IgD-negative memory B cell (primary cell): ENCODE measurements around the gene SLC9A2. TPM values are rescaled to one million over a fixed set of nuclear protein-coding genes. Genes with fewer than 3 reads are reported as not detected.

Experiments
- H3K27ac Mint-ChIP-seq, 3 donors: one replicate each; pipeline ENCODE4 v1.8.0; 2020 to 2022; ENCODE audit warnings: mild to moderate bottlenecking in 3 of 3, mixed read lengths in 3 of 3, moderate library complexity in 1 of 3
- H3K27me3 Mint-ChIP-seq: one replicate; pipeline ENCODE4 v1.8.0; 2021; ENCODE audit warnings: mixed read lengths
- H3K36me3 Mint-ChIP-seq: one replicate; pipeline ENCODE4 v1.8.0; 2020; ENCODE audit warnings: mild to moderate bottlenecking, mixed read lengths
- H3K4me1 Mint-ChIP-seq, 3 donors: one replicate each; pipeline ENCODE4 v1.8.0; 2020 to 2022; ENCODE audit warnings: mixed read lengths in 3 of 3, mild to moderate bottlenecking in 1 of 3
- H3K4me3 Mint-ChIP-seq, 4 donors: one replicate each; pipeline ENCODE4 v1.8.0; 2020 to 2022; ENCODE audit warnings: mild to moderate bottlenecking in 4 of 4, mixed read lengths in 4 of 4, moderate library complexity in 3 of 4
- H3K9me3 Mint-ChIP-seq, 3 donors: one replicate each; pipeline ENCODE4 v1.8.0; 2020 to 2021; ENCODE audit warnings: mixed read lengths in 3 of 3, mild to moderate bottlenecking in 1 of 3
- polyA plus RNA-seq: library from polyadenylated mRNA; unstranded; fragments of 300-500 nt; fragmentation: Illumina TruSeq; gene quantifications from one replicate; pipeline ENCODE4 v1.2.3, GENCODE V29; 2021

The SLC9A2 gene
- polyA plus RNA-seq, 1 donor from 2014 or later: not detected

GRCh38 chr2:102754456-102755145 lies 135.2 kb downstream of the SLC9A2 start:
- Mint-ChIP-seq H3K4me1 (peaks cover 6 to 18% (median 9%) of the 10 kb centered on the region in 3 donors), H3K9me3 (no peaks in the 10 kb centered on the region), H3K27ac (no peak overlapping the region), H3K4me3 (no peak overlapping the region), H3K27me3 (no peaks in the 10 kb centered on the region), H3K36me3 (no peaks in the 10 kb centered on the region)

GRCh38 chr2:102755284-102755683 lies 135.9 kb downstream of the SLC9A2 start:
- Mint-ChIP-seq H3K9me3 (no peaks in the 10 kb centered on the region), H3K27me3 (no peaks in the 10 kb centered on the region), H3K4me3 (no peak overlapping the region), H3K4me1 (peaks cover 2 to 13% (median 6%) of the 10 kb centered on the region in 3 donors), H3K27ac (no peak overlapping the region), H3K36me3 (no peaks in the 10 kb centered on the region)

- no peak overlapping the region for H3K4me3 Mint-ChIP-seq
- no peak overlapping the region for H3K27ac Mint-ChIP-seq
- H3K27me3 Mint-ChIP-seq: no peaks in the 10 kb centered on the region
- no peaks in the 10 kb centered on the region for H3K9me3 Mint-ChIP-seq
- H3K4me1 Mint-ChIP-seq: peaks cover 0 to 8% (median 6%) of the 10 kb centered on the region in 3 donors
- peaks cover 4% of the 10 kb centered on the region for H3K36me3 Mint-ChIP-seq
These were observed 139.1 kb downstream of the SLC9A2 start for GRCh38 chr2:102758439-102758838.

Other genes with a start within 250 kb of the SLC9A2 start
- gene IL18RAP, start 196.4 kb upstream of the SLC9A2 start, polyA plus RNA-seq: 0.55 TPM
- not detected for gene SLC9A4, start 146.3 kb upstream of the SLC9A2 start, polyA plus RNA-seq
- 8.9 TPM for gene TMEM182, start 142.5 kb downstream of the SLC9A2 start, polyA plus RNA-seq